CD14-positive monocyte (primary cell): ENCODE measurements around the gene ZNF341. TPM values are rescaled to one million over a fixed set of nuclear protein-coding genes. Genes with fewer than 3 reads are reported as not detected.

Source experiments
- DNase-seq, 3 donors: peaks; one replicate each; pipeline ENCODE4 v3.0.0-alpha.2; 2011 to 2022
- H2AFZ ChIP-seq: 2 replicates; pipeline ENCODE4 v1.6.0; 2012; ENCODE audit warnings: mild to moderate bottlenecking, low read depth, low read length, inconsistent platforms; ENCODE audit not compliant: insufficient read depth, poor library complexity, severe bottlenecking
- H3K27ac ChIP-seq, 2 donors: 1 replicate in 1 of 2; 2 replicates in 1 of 2; pipeline ENCODE4 v1.5.1; 2012 to 2013; ENCODE audit warnings: low read length in 2 of 2, control low read depth in 1 of 2, inconsistent platforms in 1 of 2, low read depth in 1 of 2, mild to moderate bottlenecking in 1 of 2
- H3K27me3 ChIP-seq, 2 donors: one replicate each; pipeline versions ENCODE4 v1.6.0 to v1.6.1; 2011 to 2013; ENCODE audit warnings: low read length in 2 of 2; ENCODE audit not compliant: control insufficient read depth in 2 of 2, insufficient read depth in 2 of 2
- H3K36me3 ChIP-seq, 2 donors: replicated peaks in 1 of 2; 1 replicate in 1 of 2; 2 replicates in 1 of 2; pipeline versions ENCODE4 v1.5.1 to v1.6.1; 2012 to 2013; ENCODE audit warnings: low read length in 2 of 2, control low read depth in 1 of 2, inconsistent platforms in 1 of 2, mild to moderate bottlenecking in 1 of 2; ENCODE audit not compliant: insufficient read depth in 2 of 2, control insufficient read depth in 1 of 2
- H3K4me1 ChIP-seq, 2 donors: 1 replicate in 1 of 2; 2 replicates in 1 of 2; pipeline versions ENCODE4 v1.5.1 to v1.6.1; 2012 to 2013; ENCODE audit warnings: low read length in 2 of 2, control low read depth in 1 of 2, inconsistent platforms in 1 of 2, mild to moderate bottlenecking in 1 of 2, moderate library complexity in 1 of 2; ENCODE audit not compliant: insufficient read depth in 2 of 2, control insufficient read depth in 1 of 2
- H3K4me2 ChIP-seq: replicated peaks from 2 replicates; pipeline ENCODE3; 2012; ENCODE audit warnings: low read length, moderate library complexity, mild to moderate bottlenecking; ENCODE audit not compliant: poor library complexity, severe bottlenecking; ENCODE audit errors: extremely low read depth
- H3K4me3 ChIP-seq, 3 experiments: fragments of 200-600 bp in 1 of 3; sonication (generic) in 1 of 3; replicated peaks in 1 of 3; 1 replicate in 2 of 3; 2 replicates in 1 of 3; pipeline ENCODE4 v1.5.1; 2011 to 2013; ENCODE audit warnings: low read length in 3 of 3, mild to moderate bottlenecking in 3 of 3, control low read depth in 2 of 3, low read depth in 2 of 3, inconsistent platforms in 1 of 3, moderate library complexity in 1 of 3
- H3K79me2 ChIP-seq: 2 replicates; pipeline ENCODE4 v1.6.0; 2012; ENCODE audit warnings: mild to moderate bottlenecking, control low read depth, inconsistent platforms, low read length, moderate library complexity; ENCODE audit not compliant: insufficient read depth
- H3K9ac ChIP-seq: 2 replicates; pipeline ENCODE4 v1.6.0; 2017; ENCODE audit warnings: low read length, mild to moderate bottlenecking; ENCODE audit not compliant: insufficient read depth, poor library complexity, severe bottlenecking
- H3K9me3 ChIP-seq, 2 donors: replicated peaks in 1 of 2; 1 replicate in 1 of 2; 2 replicates in 1 of 2; pipeline versions ENCODE4 v1.5.1 to v1.6.1; 2012 to 2013; ENCODE audit warnings: low read length in 2 of 2, control low read depth in 1 of 2; ENCODE audit not compliant: control insufficient read depth in 1 of 2, insufficient read depth in 1 of 2
- H4K20me1 ChIP-seq: 2 replicates; pipeline ENCODE4 v1.6.0; 2012; ENCODE audit warnings: mild to moderate bottlenecking, low read length, control low read depth, moderate library complexity; ENCODE audit not compliant: insufficient read depth
- H3K27ac Mint-ChIP-seq, 7 donors: one replicate each; pipeline ENCODE4 v1.8.0; 2020; ENCODE audit warnings: mild to moderate bottlenecking in 7 of 7, mixed read lengths in 7 of 7, moderate library complexity in 6 of 7, inconsistent platforms in 2 of 7
- H3K27me3 Mint-ChIP-seq, 3 donors: one replicate each; pipeline ENCODE4 v1.8.0; 2021 to 2022; ENCODE audit warnings: low read depth in 3 of 3, mild to moderate bottlenecking in 3 of 3, mixed read lengths in 3 of 3, moderate library complexity in 3 of 3, inconsistent platforms in 1 of 3
- H3K36me3 Mint-ChIP-seq, 2 donors: one replicate each; pipeline ENCODE4 v1.8.0; 2020; ENCODE audit warnings: mixed read lengths in 2 of 2, inconsistent platforms in 1 of 2, mild to moderate bottlenecking in 1 of 2
- H3K4me1 Mint-ChIP-seq: one replicate; pipeline ENCODE4 v1.8.0; 2020; ENCODE audit warnings: mild to moderate bottlenecking, mixed read lengths
- H3K4me3 Mint-ChIP-seq, 2 donors: one replicate each; pipeline ENCODE4 v1.8.0; 2020; ENCODE audit warnings: mild to moderate bottlenecking in 2 of 2, mixed read lengths in 2 of 2, moderate library complexity in 1 of 2
- H3K9me3 Mint-ChIP-seq, 7 donors: one replicate each; pipeline ENCODE4 v1.8.0; 2020 to 2022; ENCODE audit warnings: mixed read lengths in 7 of 7, mild to moderate bottlenecking in 6 of 7, moderate library complexity in 6 of 7, inconsistent platforms in 2 of 7
- WGBS: methylation state at CpG from one replicate; pipeline ENCODE4 v1.1.5; 2013; ENCODE audit warnings: missing lambda C conversion rate; ENCODE audit not compliant: insufficient coverage; 5-methylcytosine and 5-hydroxymethylcytosine counted together
- intact Hi-C, 2 donors: fragments of 100-400 bp; cut with micrococcal nuclease; formaldehyde crosslinking; loops; one replicate each; pipeline versions ENCODE4 v1.15.0 to v1.15.1; 2023
- polyA plus RNA-seq, 3 donors: library from polyadenylated mRNA; depleted of rRNA in 1 of 3; unstranded in 2 of 3; stranded (reverse) in 1 of 3; fragments of 300-500 nt in 2 of 3; fragments of >200 nt in 1 of 3; fragmentation: Illumina TruSeq in 2 of 3; gene quantifications; 1 replicate in 2 of 3; 2 replicates in 1 of 3; pipeline ENCODE4 v1.2.3, GENCODE V29; 2012 to 2021
- TF ChIP-seq, protein P1 (sequence below): fragments of 200-600 bp; IDR thresholded peaks from one replicate; pipeline ENCODE4 v1.8.0; 2022; ENCODE audit warnings: antibody characterized with exemption, mild to moderate bottlenecking

Gene ZNF341
- polyA plus RNA-seq, 3 donors: 1.1 to 10.3 (median 2.3) TPM

DNA sequence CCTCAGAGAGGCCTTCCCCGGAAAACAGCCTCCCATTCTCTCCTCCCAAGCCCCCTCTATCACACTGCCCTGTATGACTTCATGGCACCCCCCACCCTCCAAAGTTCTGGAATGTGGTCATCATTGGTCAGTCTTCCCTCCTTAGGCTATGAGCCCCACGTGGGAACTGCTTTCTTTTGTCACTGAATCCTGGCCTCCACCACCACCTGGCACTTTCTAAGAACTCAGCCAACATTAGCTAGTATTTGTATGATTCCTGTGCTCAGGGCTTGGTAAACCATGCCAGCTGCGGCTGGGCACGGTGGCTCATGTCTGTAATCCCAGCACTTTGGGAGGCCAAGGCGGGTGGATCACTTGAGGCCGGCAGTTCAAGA, 37.2 kb upstream of the ZNF341 start:
- Histone ChIP-seq H3K36me3 (no peaks in the 10 kb centered on the region), H3K27ac (no peak overlapping the region), H3K4me1 (peaks cover 5 to 13% of the 10 kb centered on the region in 2 donors), H3K4me3 (no peak overlapping the region), H3K9ac (no peak overlapping the region), H3K4me2 (no peak overlapping the region), H4K20me1 (no peaks in the 10 kb centered on the region), H3K9me3 (no peaks in the 10 kb centered on the region), H2AFZ (no peak overlapping the region), H3K79me2 (no peaks in the 10 kb centered on the region), H3K27me3 (no peaks in the 10 kb centered on the region)
- Mint-ChIP-seq H3K27ac (peak overlapping the region in 1 of 7 donors; percentile 25), H3K9me3 (peaks cover 2 to 9% (median 5%) of the 10 kb centered on the region in 7 donors), H3K27me3 (no peaks in the 10 kb centered on the region), H3K36me3 (no peaks in the 10 kb centered on the region), H3K4me1 (peaks cover 11% of the 10 kb centered on the region), H3K4me3 (no peak overlapping the region)
- DNase-seq: no peak
- TF ChIP-seq, protein P1, sequence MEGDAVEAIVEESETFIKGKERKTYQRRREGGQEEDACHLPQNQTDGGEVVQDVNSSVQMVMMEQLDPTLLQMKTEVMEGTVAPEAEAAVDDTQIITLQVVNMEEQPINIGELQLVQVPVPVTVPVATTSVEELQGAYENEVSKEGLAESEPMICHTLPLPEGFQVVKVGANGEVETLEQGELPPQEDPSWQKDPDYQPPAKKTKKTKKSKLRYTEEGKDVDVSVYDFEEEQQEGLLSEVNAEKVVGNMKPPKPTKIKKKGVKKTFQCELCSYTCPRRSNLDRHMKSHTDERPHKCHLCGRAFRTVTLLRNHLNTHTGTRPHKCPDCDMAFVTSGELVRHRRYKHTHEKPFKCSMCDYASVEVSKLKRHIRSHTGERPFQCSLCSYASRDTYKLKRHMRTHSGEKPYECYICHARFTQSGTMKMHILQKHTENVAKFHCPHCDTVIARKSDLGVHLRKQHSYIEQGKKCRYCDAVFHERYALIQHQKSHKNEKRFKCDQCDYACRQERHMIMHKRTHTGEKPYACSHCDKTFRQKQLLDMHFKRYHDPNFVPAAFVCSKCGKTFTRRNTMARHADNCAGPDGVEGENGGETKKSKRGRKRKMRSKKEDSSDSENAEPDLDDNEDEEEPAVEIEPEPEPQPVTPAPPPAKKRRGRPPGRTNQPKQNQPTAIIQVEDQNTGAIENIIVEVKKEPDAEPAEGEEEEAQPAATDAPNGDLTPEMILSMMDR: no peak
- 98% methylated on average over 5 of the region's 6 CpGs for WGBS
- intact Hi-C loops: no loop called here

GRCh38 chr20:33696448-33696847, 35.3 kb upstream of the ZNF341 start:
- no peak overlapping the region for H3K4me2 ChIP-seq
- intact Hi-C loops: no loop called here
- no peak overlapping the region for H3K27ac Mint-ChIP-seq
- no peaks in the 10 kb centered on the region for H3K79me2 ChIP-seq
- H3K27me3 Mint-ChIP-seq: no peaks in the 10 kb centered on the region
- H4K20me1 ChIP-seq: no peaks in the 10 kb centered on the region
- H3K4me3 ChIP-seq: no peak overlapping the region
- no peak overlapping the region for H3K27ac ChIP-seq
- no peak overlapping the region for H3K4me3 Mint-ChIP-seq
- H3K4me1 Mint-ChIP-seq: peaks cover 2% of the 10 kb centered on the region
- TF ChIP-seq, protein P1: no peak
- peaks cover 7 to 17% (median 11%) of the 10 kb centered on the region in 7 donors for H3K9me3 Mint-ChIP-seq
- no CpG with 5 or more reads among the region's 4 CpGs for WGBS
- H2AFZ ChIP-seq: no peak overlapping the region
- H3K27me3 ChIP-seq: no peaks in the 10 kb centered on the region
- H3K9ac ChIP-seq: no peak overlapping the region
- H3K9me3 ChIP-seq: peaks cover 0 to 6% of the 10 kb centered on the region in 2 donors
- no peaks in the 10 kb centered on the region for H3K36me3 Mint-ChIP-seq
- DNase-seq: no peak
- no peaks in the 10 kb centered on the region for H3K36me3 ChIP-seq
- H3K4me1 ChIP-seq: no peaks in the 10 kb centered on the region
